ENCODE data around the gene SPSB4.

SPSB4 gene

DNA sequence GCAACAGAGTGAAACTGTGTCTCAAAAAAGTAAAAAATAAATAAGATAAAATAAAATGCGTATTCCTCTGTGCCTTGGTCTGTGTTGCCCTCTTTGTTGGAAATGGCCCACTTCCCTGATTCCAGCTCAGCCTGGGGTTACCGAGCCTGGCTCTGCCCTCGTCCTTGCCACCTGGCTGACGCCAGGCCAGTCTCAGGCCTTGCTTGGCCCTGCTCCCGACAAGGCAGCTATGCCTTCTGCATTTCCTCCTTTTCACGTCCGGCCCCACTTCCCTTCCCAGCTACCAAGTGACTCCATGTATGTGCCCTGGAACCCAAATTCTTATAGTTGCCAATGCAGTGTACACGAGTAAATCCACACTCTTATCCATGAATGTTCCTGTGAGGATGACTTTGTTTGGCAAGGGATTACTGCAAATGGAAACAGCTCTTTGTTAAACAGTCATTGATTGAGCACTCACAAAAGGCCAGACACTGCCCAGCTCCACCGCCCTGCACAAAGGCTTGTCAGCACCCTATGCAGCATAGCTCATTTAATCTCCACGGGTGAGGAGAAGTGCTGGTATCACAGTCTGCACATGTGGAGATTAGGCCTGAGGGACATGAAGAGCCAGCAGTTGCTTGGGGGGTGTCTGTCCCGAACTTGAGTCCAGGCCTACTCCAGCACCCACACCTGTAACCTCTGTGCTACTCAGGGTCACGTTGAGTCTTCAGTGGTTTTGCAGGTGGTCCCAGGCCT is 25.1 kb downstream of the SPSB4 start:
- DNase-seq (ENCODE audit: low spot score): no peak

DNA sequence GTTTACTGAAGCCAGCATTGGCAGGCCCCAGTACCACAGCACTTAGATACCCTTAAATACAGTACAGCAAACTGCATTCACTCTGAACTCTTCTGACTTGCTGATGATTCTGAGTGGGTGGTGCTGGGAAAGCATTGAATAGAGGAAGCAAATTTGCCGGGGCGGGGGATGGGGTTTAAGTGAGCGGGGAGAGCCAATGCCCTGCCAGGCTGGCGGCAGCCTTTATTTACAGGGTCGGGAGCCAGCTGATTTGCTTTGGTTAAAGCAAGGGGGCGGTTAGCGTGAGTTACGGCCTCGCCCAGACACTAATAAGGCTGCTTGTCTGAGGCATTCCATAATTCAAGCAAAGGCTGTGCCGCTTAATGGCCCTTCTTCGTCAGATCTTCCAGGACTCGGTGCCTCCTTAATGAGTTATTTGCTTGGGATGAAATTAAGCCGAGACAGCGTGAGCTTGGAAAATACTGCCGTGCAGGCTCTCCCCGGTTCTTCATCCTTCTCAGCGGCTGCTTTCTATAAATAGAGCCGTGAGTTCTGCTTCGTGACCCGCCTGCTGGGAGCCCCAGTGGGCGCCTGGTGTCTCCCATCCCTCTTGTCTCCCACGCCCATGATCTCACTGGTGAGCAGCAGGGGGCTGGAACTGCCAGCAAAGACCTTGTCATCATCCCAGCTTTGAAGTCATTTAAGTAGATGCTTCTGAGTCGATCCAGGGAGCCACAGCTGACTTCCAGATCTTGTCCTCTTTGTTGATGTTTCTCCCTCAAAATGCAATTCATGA is 25.8 kb downstream of the SPSB4 start:
- DNase-seq (ENCODE audit: low spot score): no peak

DNA sequence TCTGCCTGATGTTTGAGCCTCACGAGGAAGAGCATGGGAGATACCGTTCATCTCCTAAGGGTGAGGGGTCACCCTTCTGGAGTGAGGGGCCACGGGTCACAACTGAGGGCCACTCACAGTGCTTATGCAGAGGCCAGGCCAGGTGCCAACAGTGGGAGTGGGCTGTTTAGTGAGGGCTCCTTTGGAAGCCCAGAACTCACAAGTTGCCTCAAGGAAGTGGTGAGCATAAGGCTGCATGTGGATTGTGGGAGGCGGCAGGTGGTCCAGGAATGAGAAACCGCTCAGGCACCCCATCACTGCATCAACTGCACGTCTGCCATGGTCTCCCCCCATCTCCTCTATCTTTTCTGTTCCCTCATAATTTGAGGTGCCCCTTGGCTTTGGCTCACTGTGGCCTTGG is 26.5 kb downstream of the SPSB4 start:
- DNase-seq (ENCODE audit: low spot score): no peak

DNA sequence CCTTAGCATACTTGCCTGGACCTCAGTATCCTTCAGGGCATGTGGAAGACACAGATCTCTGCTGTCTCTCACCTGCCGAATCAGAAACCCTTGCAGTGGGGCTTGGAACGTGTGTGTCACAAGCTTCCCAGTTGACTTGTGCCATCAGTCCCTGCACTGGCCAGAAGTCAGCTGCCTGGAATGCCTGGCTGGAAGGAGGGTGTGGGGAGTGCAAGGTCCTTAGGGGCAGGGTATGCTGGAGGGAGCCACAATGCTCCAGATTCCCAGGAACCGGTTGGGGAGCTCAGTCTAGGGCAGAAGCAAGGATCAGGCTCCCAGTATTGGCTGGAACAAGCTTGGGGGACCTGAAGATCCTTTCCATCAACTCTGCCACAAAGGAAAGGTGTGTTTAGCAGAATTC is 27.1 kb downstream of the SPSB4 start:
- no peak for DNase-seq (ENCODE audit: low spot score)

DNA sequence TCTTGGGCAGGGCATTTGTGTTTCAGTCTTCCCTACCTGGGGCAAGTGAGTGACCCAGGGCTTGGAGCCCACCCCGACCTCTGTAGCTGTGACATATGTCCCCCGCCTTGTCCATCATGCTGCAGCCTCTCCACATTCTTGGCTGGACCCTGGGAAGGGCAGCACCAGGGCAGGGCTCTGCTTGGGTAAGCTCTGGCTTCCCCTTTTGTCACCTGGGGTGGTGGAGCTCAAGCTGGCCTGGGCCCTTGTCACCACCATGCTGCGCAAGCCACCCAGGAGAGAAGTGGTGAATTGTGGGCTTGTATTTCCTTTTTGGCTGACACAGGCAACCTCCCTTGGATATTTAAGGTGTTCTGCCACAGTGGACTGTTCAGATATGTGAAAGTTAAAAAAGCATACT is 29.3 kb downstream of the SPSB4 start:
- no peak for DNase-seq (ENCODE audit: low spot score)

DNA sequence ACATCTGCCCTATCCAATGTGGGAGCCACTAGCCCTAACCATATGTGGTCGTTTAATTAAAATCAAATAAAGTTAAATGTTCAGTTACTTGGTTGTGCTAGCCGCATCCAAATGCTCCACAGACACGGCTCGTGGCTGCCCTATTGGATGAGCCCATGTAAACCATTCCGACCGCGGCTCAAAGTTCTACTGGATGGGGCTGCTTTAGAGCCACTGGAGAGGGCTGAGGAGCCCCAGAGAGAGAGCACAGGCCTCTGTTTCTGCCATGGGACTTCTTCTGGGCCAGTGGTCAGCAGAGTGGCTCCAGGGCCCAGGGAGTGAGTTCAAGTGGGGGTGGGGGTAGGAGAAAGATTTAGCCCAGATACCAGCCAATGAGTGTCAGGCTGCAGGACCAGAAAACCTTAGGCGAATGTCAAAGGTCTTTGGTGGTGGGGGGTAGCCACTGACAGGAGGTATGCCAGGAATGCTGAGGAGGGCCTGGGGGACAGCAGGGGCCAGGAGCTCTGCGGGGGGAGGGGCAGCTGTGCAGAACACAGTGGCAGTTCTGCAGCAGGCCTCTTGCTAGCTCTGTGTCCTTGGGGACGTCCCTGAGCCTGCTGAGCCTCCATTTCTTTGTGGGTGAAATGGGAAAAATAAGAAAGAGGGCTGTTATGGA is 30.1 kb downstream of the SPSB4 start:
- DNase-seq (ENCODE audit: low spot score): no peak

DNA sequence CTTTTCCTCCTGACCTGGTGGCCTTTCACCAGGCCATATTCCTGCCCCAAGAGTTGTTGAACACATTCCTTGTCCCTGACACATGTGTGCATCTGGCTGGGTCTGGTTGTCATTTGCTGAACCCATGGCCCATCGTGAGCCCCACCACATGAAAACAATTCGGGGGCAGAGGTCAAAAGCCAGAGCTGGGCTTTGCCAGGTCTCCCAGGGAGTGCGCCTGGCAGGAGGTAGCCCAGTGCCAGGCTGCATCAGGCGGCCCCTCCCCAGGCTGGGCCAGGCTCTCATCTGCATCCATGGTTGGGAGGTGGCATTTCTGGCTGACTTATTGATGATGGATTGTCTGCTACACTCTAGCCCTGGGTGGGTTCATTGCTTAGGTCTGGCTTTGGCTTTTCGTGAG is 30.9 kb downstream of the SPSB4 start:
- no peak for DNase-seq (ENCODE audit: low spot score)

DNA sequence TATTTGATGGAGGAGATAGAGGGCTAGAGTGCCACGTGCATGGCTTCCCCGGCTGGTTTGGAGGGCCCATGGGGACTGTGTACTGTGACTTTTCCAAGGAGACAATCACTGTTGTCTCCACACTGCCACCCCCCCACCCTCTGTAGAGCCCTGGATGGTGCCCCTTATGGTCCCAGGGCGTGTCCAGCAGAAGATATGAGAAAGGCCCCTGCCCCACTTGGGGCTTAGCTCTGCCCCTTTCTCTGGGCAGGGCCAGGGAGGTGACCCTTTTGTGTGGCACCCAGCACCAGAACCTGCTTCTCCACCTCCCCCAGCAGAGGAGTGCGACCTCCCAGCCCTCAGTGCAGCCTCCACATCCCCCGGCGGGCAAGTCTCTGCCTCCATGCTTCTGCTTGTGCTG is 32.1 kb downstream of the SPSB4 start:
- DNase-seq (ENCODE audit: low spot score): no peak

DNA sequence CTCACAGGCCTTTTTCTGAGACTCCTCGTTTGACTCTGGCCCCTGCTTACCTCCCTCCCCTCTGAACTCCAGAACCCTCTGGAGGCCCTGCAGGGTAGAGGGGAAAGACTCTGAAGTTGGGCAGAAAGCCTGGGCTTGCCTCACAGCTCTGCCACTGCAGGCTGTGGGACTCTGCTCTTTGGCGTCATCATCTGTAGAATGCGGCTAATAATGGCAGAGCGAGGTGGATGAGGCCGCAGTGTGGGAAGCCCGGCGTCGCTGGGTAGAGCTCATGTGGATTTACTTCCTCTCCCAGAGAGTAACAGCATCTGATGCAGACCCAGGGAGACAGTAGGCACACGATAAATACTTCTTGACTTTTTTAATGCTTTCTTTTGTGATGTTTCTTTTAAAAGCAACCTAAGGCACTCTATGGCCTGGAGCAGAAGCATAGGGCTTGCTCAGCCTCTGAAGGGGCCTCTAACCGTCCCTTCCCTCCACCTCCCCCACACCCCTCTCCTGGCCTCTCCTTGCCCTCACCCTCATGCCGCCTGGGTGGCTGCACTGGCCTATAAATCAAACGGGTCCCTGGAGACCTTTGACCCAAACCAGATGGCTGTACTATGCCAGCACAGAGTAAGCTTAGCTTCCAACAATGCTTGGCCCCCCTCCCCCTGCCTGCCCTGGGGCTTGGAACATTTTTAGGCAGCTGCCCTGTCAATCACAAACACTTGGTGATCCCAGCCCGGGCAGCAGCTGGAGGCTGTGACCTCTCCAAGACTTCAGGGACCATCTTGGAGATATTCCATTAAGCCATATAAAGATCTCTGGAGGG is 32.9 kb downstream of the SPSB4 start:
- DNase-seq (ENCODE audit: low spot score): no peak

DNA sequence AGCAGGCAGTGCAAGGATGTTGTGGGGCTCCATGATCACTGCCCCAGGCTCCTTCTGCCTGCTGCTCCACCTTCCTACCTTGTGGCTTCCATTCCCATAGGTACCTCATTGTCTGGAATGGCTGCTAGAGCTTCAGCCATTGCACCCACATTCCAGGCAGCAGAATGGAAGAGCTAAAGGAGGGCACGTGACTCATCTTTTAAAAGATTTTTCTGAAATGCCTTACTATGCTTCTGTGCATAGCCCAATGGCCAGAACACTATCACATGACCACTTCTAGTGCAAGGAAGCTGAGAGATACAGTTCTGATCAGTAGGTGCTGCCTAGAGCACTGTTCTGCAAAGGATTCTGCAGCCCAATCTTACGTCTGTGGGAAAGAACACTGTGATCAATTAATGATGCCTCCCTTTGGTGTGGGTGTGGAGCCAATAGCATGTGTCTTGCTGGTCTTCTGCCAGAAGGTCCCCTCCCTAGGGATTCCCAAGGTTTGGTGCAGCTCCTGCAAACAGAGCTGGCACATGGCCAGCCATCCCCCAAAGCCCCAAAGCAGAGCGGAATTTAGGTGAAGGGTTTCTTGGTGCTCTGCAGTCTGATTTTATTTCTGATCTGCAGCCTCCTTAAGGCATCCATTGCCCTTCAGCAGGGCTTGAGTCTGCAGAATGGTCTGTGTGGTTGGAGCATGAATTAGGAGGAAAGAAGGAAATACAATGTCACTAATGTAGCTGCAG is 34.4 kb downstream of the SPSB4 start:
- no peak for DNase-seq (ENCODE audit: low spot score)

DNA sequence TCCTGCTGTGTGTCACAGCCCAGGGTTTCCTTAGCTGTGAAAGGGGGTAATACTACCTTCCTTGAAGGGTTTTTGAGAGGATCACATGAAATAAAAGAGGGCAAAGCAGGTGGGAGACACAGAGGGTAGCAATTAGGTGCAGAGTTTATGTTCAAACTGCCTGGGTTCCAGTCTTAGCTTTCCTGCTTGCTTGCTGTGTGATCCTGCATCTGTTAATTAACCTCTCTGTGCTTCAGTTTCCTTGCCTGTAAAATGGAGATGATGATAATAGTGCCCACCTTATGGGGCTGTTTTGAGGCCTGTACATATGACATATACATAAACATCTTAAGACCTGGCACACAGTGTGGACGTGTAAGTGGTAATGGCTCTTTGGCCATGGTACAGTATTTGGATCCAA is 35.0 kb downstream of the SPSB4 start:
- DNase-seq (ENCODE audit: low spot score): no peak

DNA sequence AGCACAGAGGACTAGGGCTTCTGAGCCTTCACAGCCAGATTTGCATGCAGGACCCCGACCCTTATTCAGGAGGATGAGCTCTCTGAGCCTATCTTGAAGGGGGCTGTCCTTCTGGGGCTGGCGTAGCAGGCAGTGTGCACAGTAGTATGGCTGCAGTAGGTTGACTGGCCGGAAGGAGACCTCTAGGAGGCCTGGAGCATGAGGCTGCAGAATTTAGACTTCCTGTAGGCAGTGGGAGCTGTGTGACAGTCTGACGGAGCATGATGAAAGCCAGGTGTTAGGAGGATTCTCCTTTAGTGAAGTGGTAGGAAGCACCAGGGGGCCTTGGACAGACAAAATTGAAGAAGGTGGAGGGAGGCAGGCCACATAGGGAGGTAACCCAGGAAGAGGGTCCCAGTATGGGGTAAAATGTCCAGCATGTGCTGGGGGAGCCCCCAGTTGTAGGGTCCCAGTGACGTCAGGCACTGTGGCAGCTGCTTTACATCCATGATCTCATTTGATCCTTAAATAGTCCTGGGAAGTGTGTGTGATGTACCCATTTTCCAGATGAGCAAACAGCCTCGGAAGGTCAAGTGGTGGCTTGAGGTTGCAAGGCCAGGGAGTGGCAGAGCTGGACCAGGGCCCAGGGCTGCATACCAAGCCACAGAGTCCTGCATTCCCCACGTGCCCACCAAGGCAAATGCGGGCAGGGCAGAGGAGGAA is 36.1 kb downstream of the SPSB4 start:
- no peak for DNase-seq (ENCODE audit: low spot score)

DNA sequence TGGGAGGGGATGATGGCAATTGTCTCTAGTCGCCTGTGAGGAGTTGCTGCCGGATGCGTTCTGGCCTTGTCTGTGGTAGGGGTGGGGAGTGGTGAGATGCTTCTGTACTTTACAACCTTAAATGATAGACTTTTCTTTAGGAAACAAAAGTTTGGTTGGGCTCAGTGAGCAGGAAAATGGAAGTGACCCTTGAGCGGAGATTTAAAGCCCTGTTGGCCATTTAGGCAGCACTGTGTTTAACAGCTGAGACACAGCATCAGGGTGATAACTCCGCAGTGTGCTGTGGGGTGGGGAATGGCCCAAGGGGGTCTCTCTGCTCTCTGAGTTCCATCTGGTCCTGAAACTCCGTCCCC is 36.6 kb downstream of the SPSB4 start:
- no peak for DNase-seq (ENCODE audit: low spot score)

DNA sequence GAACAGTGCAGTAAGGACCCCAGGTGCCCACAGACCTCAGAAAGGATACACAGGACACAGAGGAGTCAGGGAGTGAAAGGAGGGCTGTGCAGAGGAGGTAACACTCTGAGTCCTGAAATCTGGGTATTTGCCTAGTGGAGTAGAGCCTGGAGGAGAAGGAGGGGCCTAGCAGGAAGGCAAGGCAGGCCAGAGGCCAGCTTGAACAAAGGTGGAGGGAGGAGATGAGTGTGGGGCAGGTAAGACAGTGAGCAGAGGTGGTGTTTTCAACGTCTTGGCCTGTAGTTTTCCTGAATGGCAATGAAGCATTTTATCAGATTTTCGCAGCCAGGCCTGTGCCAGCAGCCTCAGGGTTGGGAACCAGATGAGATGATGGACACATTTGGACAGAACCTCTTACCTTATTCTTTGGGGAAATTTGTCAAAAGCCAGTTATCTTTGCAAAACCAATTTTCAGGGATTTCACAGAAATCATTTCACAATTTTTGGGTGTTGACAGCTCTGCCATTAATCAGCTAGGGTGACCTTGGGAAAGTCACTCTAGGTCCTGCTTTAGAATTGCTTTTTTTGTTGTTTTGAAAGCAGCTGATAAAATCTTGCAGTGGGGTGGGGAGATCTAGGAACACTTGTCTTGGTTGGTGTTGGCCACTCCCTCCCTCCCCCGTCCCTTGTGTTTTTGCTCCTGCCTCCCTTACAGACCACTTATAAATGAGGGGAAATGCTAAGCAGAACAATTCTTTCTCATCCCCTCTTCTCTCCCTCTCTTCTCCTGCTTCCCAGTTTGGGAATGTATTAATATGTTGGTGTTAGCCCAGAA is 38.4 kb downstream of the SPSB4 start:
- DNase-seq (ENCODE audit: low spot score): no peak

DNA sequence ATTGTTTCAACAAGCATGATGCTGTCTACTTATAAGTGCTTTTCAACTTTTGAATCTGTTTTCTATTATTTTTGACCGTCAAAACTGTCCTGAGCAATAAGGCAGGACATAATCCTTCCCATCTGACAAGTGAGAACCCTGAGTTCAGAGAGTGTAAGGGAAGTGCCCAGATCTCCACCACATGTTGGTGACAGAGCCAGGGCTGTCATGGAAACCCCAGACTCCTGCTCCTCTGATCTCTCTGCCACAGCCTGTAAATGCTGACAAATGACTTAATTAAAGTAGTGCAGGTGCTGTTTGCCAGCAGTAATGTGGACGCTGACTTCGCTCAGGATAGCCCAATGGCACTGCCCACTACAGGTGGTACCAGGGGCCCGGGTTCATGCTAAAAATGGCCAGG is 40.3 kb downstream of the SPSB4 start:
- DNase-seq (ENCODE audit: low spot score): no peak

DNA sequence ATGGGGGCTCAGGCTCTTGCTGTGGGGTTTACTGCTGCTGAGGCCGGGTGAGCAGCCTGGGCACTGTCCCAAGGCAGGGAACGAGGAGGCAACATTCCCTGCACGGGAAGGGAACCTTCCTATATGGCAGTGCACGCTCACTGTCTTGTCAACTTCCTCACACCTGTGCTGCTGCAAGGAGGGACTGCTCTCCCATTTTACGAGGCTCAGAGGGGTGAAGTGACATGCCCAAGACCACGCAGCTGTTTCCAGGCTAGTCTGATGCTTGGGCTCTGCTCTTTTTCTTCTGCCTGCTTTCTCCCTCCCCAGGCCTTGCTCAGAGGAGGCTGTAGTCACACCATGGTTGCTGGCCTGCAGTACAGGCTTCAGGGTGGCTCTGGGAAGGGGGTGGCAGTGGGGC is 41.5 kb downstream of the SPSB4 start:
- no peak for DNase-seq (ENCODE audit: low spot score)

DNA sequence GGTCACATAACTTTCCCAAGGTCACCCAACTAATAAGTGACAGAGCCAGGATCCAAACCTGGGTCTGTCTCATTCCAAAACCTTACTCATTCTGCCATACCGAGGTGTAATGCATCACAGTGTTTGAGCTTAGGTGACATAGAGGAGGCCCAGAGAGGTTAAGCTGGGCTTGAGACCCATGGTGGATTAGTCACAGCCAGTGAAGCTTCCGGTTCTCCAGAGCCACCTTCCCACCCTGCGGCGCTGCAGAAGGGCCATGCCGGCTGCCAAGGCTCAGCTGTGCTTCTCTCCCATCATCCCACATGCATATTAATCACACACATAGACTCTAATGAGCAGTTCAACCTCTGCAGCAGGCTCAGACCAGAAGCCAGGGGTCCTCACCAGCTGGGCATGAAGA is 42.2 kb downstream of the SPSB4 start:
- no peak for DNase-seq (ENCODE audit: low spot score)

DNA sequence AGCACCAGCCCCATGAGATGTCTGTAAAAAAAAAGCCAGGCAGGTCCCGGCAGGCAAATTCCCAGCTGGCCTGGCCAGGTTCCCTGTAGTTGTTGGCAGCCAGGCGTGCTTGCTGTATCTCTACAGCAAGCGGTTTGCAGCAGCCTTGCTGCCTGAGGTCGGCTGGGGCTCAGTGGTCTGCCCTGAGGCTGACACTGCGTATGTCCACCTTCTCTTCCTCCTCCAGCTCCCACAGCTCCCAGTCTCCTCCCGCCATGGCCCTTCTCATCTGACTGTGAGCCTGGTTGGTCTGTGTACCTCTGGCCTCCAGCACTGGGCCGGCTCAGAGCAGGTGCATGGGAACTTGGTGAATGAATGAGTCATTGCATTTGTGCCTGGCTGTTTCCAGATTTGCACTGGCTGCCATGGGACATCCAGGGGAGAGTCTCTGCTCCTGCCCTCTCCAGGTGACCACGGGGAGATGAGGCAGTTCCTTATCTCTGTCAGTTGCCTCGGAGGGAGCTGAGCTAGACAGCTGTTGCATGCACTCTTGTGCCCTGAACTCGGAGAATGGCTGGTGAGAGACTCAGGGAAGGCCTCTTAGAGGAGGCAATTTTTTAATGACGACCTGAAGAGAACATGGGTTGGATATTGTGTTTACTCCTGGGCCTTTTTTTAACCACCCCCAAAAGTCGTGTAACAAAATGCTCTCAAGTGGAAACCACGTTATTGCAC is 43.0 kb downstream of the SPSB4 start:
- DNase-seq (ENCODE audit: low spot score): no peak

DNA sequence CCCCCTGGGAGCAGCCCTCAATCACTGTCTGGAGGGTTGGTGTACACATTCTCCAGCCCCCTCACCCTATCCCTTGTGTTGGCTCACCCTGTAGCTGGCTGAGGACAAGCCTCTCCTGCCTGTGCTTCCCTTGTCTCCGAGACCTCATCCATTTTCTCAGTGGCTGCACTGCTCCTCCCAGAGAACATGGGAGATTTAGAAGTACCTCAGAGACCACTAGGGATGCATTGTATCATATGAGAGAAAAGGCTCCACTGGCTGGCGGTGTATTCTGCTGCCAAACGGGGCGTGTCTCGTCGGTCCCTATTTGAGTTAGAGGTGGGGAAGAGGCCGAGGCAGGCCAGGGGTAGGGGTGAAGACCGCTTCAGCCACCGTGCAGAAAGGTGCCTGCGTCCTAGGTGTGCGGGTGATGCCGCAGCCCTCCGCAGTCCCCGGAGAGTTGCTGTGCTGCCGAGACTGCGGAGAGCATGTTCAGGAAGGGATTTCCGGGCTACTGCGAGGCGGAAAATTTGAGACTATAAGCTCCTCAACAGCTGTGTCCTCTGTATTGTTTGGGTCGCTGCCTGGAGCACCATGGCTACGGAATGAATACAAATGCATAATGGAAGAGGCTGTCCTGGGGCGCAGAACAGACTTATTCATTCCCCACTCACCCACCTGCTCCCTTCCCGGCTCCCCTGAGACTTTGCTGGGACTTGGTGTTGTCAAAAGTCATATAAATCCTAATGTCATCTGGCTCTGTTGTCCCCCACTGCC is 43.8 kb downstream of the SPSB4 start:
- DNase-seq (ENCODE audit: low spot score): no peak
